SK-N-SH (cell line): ENCODE measurements around the gene FAM78A. TPM values are rescaled to one million over a fixed set of nuclear protein-coding genes. Genes with fewer than 3 reads are reported as not detected.

Experiments
- CTCF ChIA-PET: fragments of 300-600, 350-600 bp; formaldehyde crosslinking; extraction: SDS; loops from one replicate; lab custom pipeline; 2021; lab: Yijun Ruan, JAX
- POLR2A ChIA-PET: fragments of 350-600 bp; sonication (Branson Sonifier 250); formaldehyde crosslinking; extraction: SDS; loops from one replicate; lab custom pipeline; 2020; ENCODE audit warnings: antibody characterized with exemption, inconsistent platforms; lab: Yijun Ruan, JAX
- DNase-seq: peaks from one replicate; pipeline ENCODE4 v3.0.0; 2012
- H2AFZ ChIP-seq: fragments of 200-600 bp; sonication (generic); 2 replicates; pipeline ENCODE4 v1.8.1; 2016; ENCODE audit warnings: antibody characterized with exemption, mild to moderate bottlenecking, low read depth
- H3F3A ChIP-seq: fragments of 200-600 bp; sonication (generic); replicated peaks from 2 replicates; pipeline ENCODE3; 2016; ENCODE audit warnings: antibody characterized with exemption, mild to moderate bottlenecking; ENCODE audit not compliant: insufficient read depth
- H3K27ac ChIP-seq, 2 experiments: fragments of 200-500 bp in 1 of 2; fragments of 200-600 bp in 1 of 2; sonication (Bioruptor generic) in 1 of 2; sonication (generic), shearing (Covaris generic) in 1 of 2; 2 replicates each; pipeline versions ENCODE4 v1.5.1 to v1.6.1; 2014 to 2016; ENCODE audit warnings: low read depth in 2 of 2, inconsistent platforms in 1 of 2, low read length in 1 of 2, mild to moderate bottlenecking in 1 of 2, mixed read lengths in 1 of 2
- H3K27me3 ChIP-seq: fragments of 200-600 bp; sonication (generic), shearing (Covaris generic); 2 replicates; pipeline ENCODE4 v1.6.1; 2016; ENCODE audit warnings: mixed run types; ENCODE audit not compliant: insufficient read depth
- H3K36me3 ChIP-seq, 2 experiments: fragments of 200-500 bp in 1 of 2; fragments of 200-600 bp in 1 of 2; sonication (Bioruptor generic) in 1 of 2; sonication (generic) in 1 of 2; replicated peaks in 1 of 2; 2 replicates each; pipeline versions ENCODE3 to v1.5.1; 2014 to 2016; ENCODE audit warnings: low read length in 1 of 2, mild to moderate bottlenecking in 1 of 2; ENCODE audit not compliant: insufficient read depth in 2 of 2, control insufficient read depth in 1 of 2
- H3K4me1 ChIP-seq, 2 experiments: fragments of 200-500 bp in 1 of 2; fragments of 200-600 bp in 1 of 2; sonication (Bioruptor generic) in 1 of 2; sonication (generic), shearing (Covaris generic) in 1 of 2; 2 replicates each; pipeline versions ENCODE4 v1.5.1 to v1.6.1; 2014 to 2016; ENCODE audit warnings: low read depth in 1 of 2, low read length in 1 of 2, mixed run types in 1 of 2; ENCODE audit not compliant: insufficient read depth in 2 of 2, control insufficient read depth in 1 of 2
- H3K4me2 ChIP-seq: fragments of 200-600 bp; sonication (generic), shearing (Covaris generic); 2 replicates; pipeline ENCODE4 v1.6.1; 2017; ENCODE audit warnings: mixed run types
- H3K4me3 ChIP-seq, 2 experiments: fragments of 200-500 bp in 1 of 2; fragments of 200-600 bp in 1 of 2; sonication (Bioruptor generic) in 1 of 2; sonication (generic), shearing (Covaris generic) in 1 of 2; 2 replicates each; pipeline versions ENCODE4 v1.5.1 to v1.8.1; 2014 to 2016; ENCODE audit warnings: low read depth in 2 of 2, inconsistent platforms in 1 of 2, low read length in 1 of 2, mild to moderate bottlenecking in 1 of 2, mixed read lengths in 1 of 2, moderate library complexity in 1 of 2
- H3K79me2 ChIP-seq: fragments of 200-600 bp; sonication (generic); 2 replicates; pipeline ENCODE4 v1.8.1; 2017; ENCODE audit warnings: mild to moderate bottlenecking; ENCODE audit not compliant: insufficient read depth
- H3K9ac ChIP-seq: fragments of 200-600 bp; sonication (generic); 2 replicates; pipeline ENCODE4 v1.6.1; 2017; ENCODE audit warnings: mixed run types
- H3K9me2 ChIP-seq: fragments of 200-600 bp; sonication (generic); 2 replicates; pipeline ENCODE4 v1.6.1; 2017; ENCODE audit warnings: mixed run types
- H3K9me3 ChIP-seq: fragments of 200-600 bp; sonication (generic); 2 replicates; pipeline ENCODE4 v1.6.1; 2017; ENCODE audit warnings: mixed run types, mild to moderate bottlenecking, moderate library complexity
- H4K20me1 ChIP-seq: fragments of 200-600 bp; sonication (generic); 2 replicates; pipeline ENCODE4 v1.6.1; 2017; ENCODE audit warnings: mild to moderate bottlenecking, mixed run types; ENCODE audit not compliant: insufficient read depth
- ELF1 ChIP-seq: IDR thresholded peaks from 2 replicates; pipeline ENCODE4 v1.4.0; 2012
- EP300 ChIP-seq, 2 experiments: IDR thresholded peaks; 2 replicates each; pipeline versions ENCODE4 v1.4.0 to v1.6.1; 2012; ENCODE audit warnings: borderline replicate concordance in 1 of 2, low read depth in 1 of 2, low read length in 1 of 2
- EZH2phosphoT487 ChIP-seq: fragments of 200-600 bp; sonication (generic); IDR thresholded peaks from 2 replicates; pipeline ENCODE4 v1.6.1; 2017; ENCODE audit warnings: low read depth, mixed run types, mild to moderate bottlenecking, antibody characterized with exemption, moderate library complexity, borderline replicate concordance
- FOSL2 ChIP-seq: IDR thresholded peaks from 2 replicates; pipeline ENCODE4 v1.4.0; 2012; ENCODE audit warnings: low read depth, mild to moderate bottlenecking, moderate library complexity, borderline replicate concordance
- JUND ChIP-seq: IDR thresholded peaks from 2 replicates; pipeline ENCODE4 v1.4.0; 2012
- MEF2A ChIP-seq: IDR thresholded peaks from 2 replicates; pipeline ENCODE4 v1.4.0; 2012; ENCODE audit warnings: low read depth, borderline replicate concordance
- RAD21 ChIP-seq: IDR thresholded peaks from 2 replicates; pipeline ENCODE4 v1.6.1; 2012; ENCODE audit warnings: mild to moderate bottlenecking, low read length
- RCOR1 ChIP-seq: fragments of 150-350 bp; IDR thresholded peaks from 2 replicates; pipeline ENCODE4 v1.6.1; 2017; ENCODE audit warnings: antibody characterized with exemption, low read length
- RXRA ChIP-seq: IDR thresholded peaks from 2 replicates; pipeline ENCODE4 v1.4.0; 2012; ENCODE audit warnings: low read depth, mild to moderate bottlenecking, borderline replicate concordance
- SIN3A ChIP-seq: IDR thresholded peaks from 2 replicates; pipeline ENCODE4 v1.6.1; 2012; ENCODE audit warnings: low read depth, mild to moderate bottlenecking, low read length, moderate library complexity, borderline replicate concordance
- SMC3 ChIP-seq: IDR thresholded peaks from 2 replicates; pipeline ENCODE4 v1.6.1; 2012; ENCODE audit warnings: low read depth, low read length, improper control_type of control experiment
- TEAD4 ChIP-seq: IDR thresholded peaks from 2 replicates; pipeline ENCODE4 v1.4.0; 2012; ENCODE audit warnings: mild to moderate bottlenecking, borderline replicate concordance; ENCODE audit not compliant: insufficient read depth
- WGBS: methylation state at CpG from one replicate; pipeline ENCODE4 v1.1.6; 2017; ENCODE audit warnings: low lambda C conversion rate; 5-methylcytosine and 5-hydroxymethylcytosine counted together
- polyA plus RNA-seq, 3 experiments: library from polyadenylated mRNA; depleted of rRNA; stranded (reverse); fragments of >200 nt; gene quantifications; 2 replicates each; pipeline ENCODE4 v1.2.3, GENCODE V29; 2012
- TF ChIP-seq, protein P1 (sequence below): IDR thresholded peaks from 2 replicates; pipeline ENCODE4 v1.4.0; 2012; ENCODE audit warnings: low read depth, borderline replicate concordance
- TF ChIP-seq, protein P2 (sequence below): IDR thresholded peaks from 2 replicates; pipeline ENCODE4 v1.4.0; 2012; ENCODE audit warnings: low read depth
- TF ChIP-seq, protein P3 (sequence below): IDR thresholded peaks from 2 replicates; pipeline ENCODE4 v1.4.0; 2012; ENCODE audit warnings: low read depth, borderline replicate concordance

Gene FAM78A
- polyA plus RNA-seq, 1 of the 3 experiments (the other 2 are of a cell fraction): 1.0 TPM

DNA sequence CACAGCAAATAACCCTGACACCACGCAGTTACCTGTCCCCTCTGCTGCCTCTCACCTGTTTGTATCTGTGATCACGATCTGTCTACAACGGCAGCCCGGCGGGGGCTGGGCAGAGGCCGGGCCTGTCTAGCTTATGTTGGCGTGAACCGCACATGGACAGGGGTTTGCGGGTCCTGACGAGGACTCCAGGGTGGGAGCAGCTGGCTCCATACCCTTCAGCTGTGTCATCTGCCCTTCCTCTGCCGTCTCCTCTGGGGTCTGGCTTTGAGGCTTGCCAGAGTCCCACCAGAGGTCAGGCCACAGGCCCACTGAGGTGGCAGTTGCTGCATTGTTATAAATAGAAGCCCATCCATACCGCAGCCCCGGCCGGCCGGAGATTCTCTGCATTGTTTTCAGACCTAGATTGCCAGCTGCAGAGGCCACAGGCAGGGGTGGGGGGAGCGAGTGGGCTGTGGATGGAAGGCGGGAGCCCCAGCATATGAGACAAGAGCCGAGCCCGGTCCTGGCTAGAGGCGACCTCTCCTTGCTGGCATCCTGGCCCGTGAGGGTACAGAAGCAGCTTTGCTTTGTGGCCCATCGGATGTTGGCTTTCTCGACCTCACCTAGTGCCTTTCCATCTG, 37.8 kb downstream of the FAM78A start:
- H3K27ac ChIP-seq: no peak overlapping the region
- no peak overlapping the region for H3K9ac ChIP-seq
- no peak overlapping the region for H2AFZ ChIP-seq
- WGBS: 86% methylated on average over 18 of the region's 23 CpGs
- ChIA-PET POLR2A (no interaction called here), CTCF (interaction anchor here (0.6 to 1.3 kb wide), 3 partner anchors 51 to 500 kb away, joined by 3 to 4 read pairs (median 3); partner anchors contain the start of gene PLPP7)
- H3K4me2 ChIP-seq: no peak overlapping the region
- no peaks in the 10 kb centered on the region for H3K79me2 ChIP-seq
- no peaks in the 10 kb centered on the region for H3K9me3 ChIP-seq
- peaks cover 0 to 45% of the 10 kb centered on the region in 2 experiments; a peak in 1 of 4 replicates for H3K4me1 ChIP-seq
- no peak overlapping the region for H3K4me3 ChIP-seq
- peaks cover 3 to 19% of the 10 kb centered on the region in 2 experiments for H3K36me3 ChIP-seq
- H3K27me3 ChIP-seq: no peaks in the 10 kb centered on the region
- H3K9me2 ChIP-seq: no peaks in the 10 kb centered on the region
- no peaks in the 10 kb centered on the region for H4K20me1 ChIP-seq
- TF ChIP-seq, protein P1, sequence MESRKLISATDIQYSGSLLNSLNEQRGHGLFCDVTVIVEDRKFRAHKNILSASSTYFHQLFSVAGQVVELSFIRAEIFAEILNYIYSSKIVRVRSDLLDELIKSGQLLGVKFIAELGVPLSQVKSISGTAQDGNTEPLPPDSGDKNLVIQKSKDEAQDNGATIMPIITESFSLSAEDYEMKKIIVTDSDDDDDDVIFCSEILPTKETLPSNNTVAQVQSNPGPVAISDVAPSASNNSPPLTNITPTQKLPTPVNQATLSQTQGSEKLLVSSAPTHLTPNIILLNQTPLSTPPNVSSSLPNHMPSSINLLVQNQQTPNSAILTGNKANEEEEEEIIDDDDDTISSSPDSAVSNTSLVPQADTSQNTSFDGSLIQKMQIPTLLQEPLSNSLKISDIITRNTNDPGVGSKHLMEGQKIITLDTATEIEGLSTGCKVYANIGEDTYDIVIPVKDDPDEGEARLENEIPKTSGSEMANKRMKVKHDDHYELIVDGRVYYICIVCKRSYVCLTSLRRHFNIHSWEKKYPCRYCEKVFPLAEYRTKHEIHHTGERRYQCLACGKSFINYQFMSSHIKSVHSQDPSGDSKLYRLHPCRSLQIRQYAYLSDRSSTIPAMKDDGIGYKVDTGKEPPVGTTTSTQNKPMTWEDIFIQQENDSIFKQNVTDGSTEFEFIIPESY: no peak
- TF ChIP-seq FOSL2: no peak
- H3F3A ChIP-seq: no peaks in the 10 kb centered on the region
- DNase-seq: no peak

DNA sequence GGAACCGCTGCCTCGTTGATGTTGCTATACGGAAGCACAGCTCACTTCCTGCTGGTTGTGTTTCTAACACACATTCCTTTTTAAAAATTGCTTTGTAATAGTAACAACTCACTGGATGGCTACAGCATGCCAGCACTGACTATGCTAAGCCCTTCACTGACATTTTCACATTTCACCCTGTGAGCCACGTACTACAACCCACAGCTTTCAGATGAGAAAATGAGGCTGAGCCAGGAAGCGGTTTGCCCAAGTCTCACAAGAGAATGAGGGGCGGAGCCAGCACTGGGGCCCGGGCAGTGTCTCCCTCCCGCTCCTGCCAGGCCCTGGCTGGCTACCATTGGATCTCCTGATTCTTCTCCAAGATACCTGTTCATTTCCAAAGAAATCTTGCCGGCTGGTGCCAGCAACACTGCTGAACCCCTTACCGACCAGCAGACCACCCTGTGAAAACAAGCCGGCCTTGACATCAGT, 38.3 kb downstream of the FAM78A start:
- ChIA-PET POLR2A (no interaction called here), CTCF (interaction anchor here (0.7 to 1.3 kb wide), 2 partner anchors 52 to 98 kb away, joined by 3 to 4 read pairs; partner anchors contain the start of gene PLPP7)
- no peaks in the 10 kb centered on the region for H4K20me1 ChIP-seq
- no peak overlapping the region for H2AFZ ChIP-seq
- H3K4me2 ChIP-seq: no peak overlapping the region
- H3K9me3 ChIP-seq: no peaks in the 10 kb centered on the region
- H3K27ac ChIP-seq: no peak overlapping the region
- H3K4me1 ChIP-seq: peaks cover 0 to 45% of the 10 kb centered on the region in 2 experiments; a peak in 1 of 4 replicates
- DNase-seq: no peak
- peaks cover 3 to 23% of the 10 kb centered on the region in 2 experiments for H3K36me3 ChIP-seq
- no peaks in the 10 kb centered on the region for H3K79me2 ChIP-seq
- TF ChIP-seq TEAD4: no peak
- TF ChIP-seq RCOR1: no peak
- TF ChIP-seq, protein P2, sequence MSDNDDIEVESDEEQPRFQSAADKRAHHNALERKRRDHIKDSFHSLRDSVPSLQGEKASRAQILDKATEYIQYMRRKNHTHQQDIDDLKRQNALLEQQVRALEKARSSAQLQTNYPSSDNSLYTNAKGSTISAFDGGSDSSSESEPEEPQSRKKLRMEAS: no peak
- TF ChIP-seq, protein P3, sequence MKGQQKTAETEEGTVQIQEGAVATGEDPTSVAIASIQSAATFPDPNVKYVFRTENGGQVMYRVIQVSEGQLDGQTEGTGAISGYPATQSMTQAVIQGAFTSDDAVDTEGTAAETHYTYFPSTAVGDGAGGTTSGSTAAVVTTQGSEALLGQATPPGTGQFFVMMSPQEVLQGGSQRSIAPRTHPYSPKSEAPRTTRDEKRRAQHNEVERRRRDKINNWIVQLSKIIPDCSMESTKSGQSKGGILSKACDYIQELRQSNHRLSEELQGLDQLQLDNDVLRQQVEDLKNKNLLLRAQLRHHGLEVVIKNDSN: no peak
- TF ChIP-seq JUND: no peak
- TF ChIP-seq ELF1: no peak
- no peak for TF ChIP-seq RXRA
- TF ChIP-seq EZH2phosphoT487: no peak
- no peak for TF ChIP-seq RAD21
- TF ChIP-seq SIN3A: no peak
- TF ChIP-seq EP300 (IDR thresholded peaks at IDR 0.05; ENCODE audit: borderline replicate concordance in 1 of 2, low read depth in 1 of 2, low read length in 1 of 2): no peak
- no peak for TF ChIP-seq SMC3
- no peak for TF ChIP-seq MEF2A
- no peaks in the 10 kb centered on the region for H3K27me3 ChIP-seq
- H3K9me2 ChIP-seq: no peaks in the 10 kb centered on the region
- 89% methylated on average over 10 of the region's 11 CpGs for WGBS
- no peak overlapping the region for H3K9ac ChIP-seq
- H3F3A ChIP-seq: no peaks in the 10 kb centered on the region
- H3K4me3 ChIP-seq: no peak overlapping the region
